Ascending aorta (tissue), 2 donors: ENCODE data around the gene KRTAP5-7. TPM values are rescaled to one million over a fixed set of nuclear protein-coding genes. Genes with fewer than 3 reads are reported as not detected.

ENCODE experiments used
- DNase-seq, 2 donors: peaks; one replicate each; pipeline ENCODE4 v3.0.0-alpha.2; 2019; ENCODE audit warnings: low spot score in 2 of 2
- H3K27ac ChIP-seq, 2 donors: fragments of 200-600 bp; sonication (generic); one replicate each; pipeline ENCODE4 v1.5.1; 2016 to 2017; ENCODE audit warnings: mild to moderate bottlenecking in 1 of 2
- H3K27me3 ChIP-seq: fragments of 200-600 bp; sonication (generic); one replicate; pipeline ENCODE4 v1.5.1; 2017
- H3K36me3 ChIP-seq, 2 donors: fragments of 200-600 bp; sonication (generic); one replicate each; pipeline ENCODE4 v1.5.1; 2016
- H3K4me1 ChIP-seq, 2 donors: fragments of 200-600 bp; sonication (generic); one replicate each; pipeline ENCODE4 v1.5.1; 2016 to 2017; ENCODE audit warnings: mild to moderate bottlenecking in 1 of 2
- H3K4me3 ChIP-seq, 2 donors: fragments of 200-600 bp; sonication (generic); one replicate each; pipeline ENCODE4 v1.5.1; 2016 to 2017; ENCODE audit warnings: mild to moderate bottlenecking in 1 of 2
- H3K9me3 ChIP-seq, 2 donors: fragments of 200-600 bp; sonication (generic); one replicate each; pipeline ENCODE4 v1.5.1; 2016
- intact Hi-C: fragments of 100-400 bp; cut with DNase I; formaldehyde crosslinking; loops from one replicate; pipeline ENCODE4 v1.15.1; 2023
- total RNA-seq: library from RNA; depleted of rRNA; stranded (reverse); fragments of >200 nt; gene quantifications from one replicate; pipeline ENCODE4 v1.1.0, GENCODE V29; 2016
- TF ChIP-seq, protein P1 (sequence below), 3 experiments: fragments of 200-600 bp in 2 of 3; fragments of 450-650 bp in 1 of 3; sonication (generic) in 2 of 3; IDR thresholded peaks; one replicate each; pipeline ENCODE4 v1.5.1; 2016 to 2019; ENCODE audit warnings: antibody characterized with exemption in 3 of 3, mild to moderate bottlenecking in 1 of 3, moderate library complexity in 1 of 3

The KRTAP5-7 gene
- total RNA-seq, 1 donor from 2014 or later, result not detected

DNA sequence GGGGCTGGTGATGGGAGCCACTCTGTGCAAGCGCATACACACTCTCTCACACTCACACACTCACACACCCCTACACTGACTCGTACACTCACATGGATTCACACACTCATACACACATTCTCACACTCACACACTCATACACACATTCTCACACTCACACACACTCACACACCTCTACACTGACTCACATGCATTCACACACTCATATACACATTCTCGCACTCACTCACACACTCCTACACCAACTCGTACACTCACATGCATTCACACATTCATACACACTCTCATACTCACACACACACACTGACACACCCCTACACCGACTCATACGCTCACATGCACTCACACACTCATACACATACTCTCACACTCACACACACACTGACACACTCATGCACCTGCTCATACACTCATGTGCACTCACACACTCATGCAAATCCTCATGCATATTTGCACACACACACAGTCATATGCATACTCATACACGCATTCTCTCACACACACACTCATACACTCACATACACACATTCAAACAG is 50.5 kb downstream of the KRTAP5-7 start:
- TF ChIP-seq, protein P1, sequence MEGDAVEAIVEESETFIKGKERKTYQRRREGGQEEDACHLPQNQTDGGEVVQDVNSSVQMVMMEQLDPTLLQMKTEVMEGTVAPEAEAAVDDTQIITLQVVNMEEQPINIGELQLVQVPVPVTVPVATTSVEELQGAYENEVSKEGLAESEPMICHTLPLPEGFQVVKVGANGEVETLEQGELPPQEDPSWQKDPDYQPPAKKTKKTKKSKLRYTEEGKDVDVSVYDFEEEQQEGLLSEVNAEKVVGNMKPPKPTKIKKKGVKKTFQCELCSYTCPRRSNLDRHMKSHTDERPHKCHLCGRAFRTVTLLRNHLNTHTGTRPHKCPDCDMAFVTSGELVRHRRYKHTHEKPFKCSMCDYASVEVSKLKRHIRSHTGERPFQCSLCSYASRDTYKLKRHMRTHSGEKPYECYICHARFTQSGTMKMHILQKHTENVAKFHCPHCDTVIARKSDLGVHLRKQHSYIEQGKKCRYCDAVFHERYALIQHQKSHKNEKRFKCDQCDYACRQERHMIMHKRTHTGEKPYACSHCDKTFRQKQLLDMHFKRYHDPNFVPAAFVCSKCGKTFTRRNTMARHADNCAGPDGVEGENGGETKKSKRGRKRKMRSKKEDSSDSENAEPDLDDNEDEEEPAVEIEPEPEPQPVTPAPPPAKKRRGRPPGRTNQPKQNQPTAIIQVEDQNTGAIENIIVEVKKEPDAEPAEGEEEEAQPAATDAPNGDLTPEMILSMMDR (IDR thresholded peaks at IDR 0.05), result no peak
- intact Hi-C loops, result no loop called here
- no peaks in the 10 kb centered on the region for H3K27me3 ChIP-seq
- DNase-seq, result no peak
- no peaks in the 10 kb centered on the region for H3K36me3 ChIP-seq
- no peak overlapping the region for H3K4me3 ChIP-seq
- H3K27ac ChIP-seq, result no peak overlapping the region
- H3K9me3 ChIP-seq, result no peaks in the 10 kb centered on the region
- H3K4me1 ChIP-seq, result no peaks in the 10 kb centered on the region

Other genes starting within 250 kb of the KRTAP5-7 start
- 66.2 TPM for gene DHCR7, start 78.9 kb upstream of the KRTAP5-7 start, total RNA-seq
- 33.3 TPM for gene NADSYN1, start 74.1 kb upstream of the KRTAP5-7 start, total RNA-seq
- not detected for gene KRTAP5-8, start 10.8 kb downstream of the KRTAP5-7 start, total RNA-seq
- not detected for gene KRTAP5-9, start 21.2 kb downstream of the KRTAP5-7 start, total RNA-seq
- gene KRTAP5-10, start 38.3 kb downstream of the KRTAP5-7 start, total RNA-seq, result not detected
- not detected for gene KRTAP5-11, start 55.6 kb downstream of the KRTAP5-7 start, total RNA-seq